Skeletal muscle tissue (tissue), 4 donors: ENCODE results near the gene PASK. TPM values are rescaled to one million over a fixed set of nuclear protein-coding genes. Genes with fewer than 3 reads are reported as not detected.

Source experiments
- H3K27ac ChIP-seq: one replicate; pipeline ENCODE4 v1.7.0; 2013; ENCODE audit warnings: mild to moderate bottlenecking, low read depth, low read length, inconsistent platforms
- H3K27me3 ChIP-seq, 3 donors: one replicate each; pipeline ENCODE4 v1.7.0; 2013; ENCODE audit warnings: low read length in 3 of 3; ENCODE audit not compliant: control insufficient read depth in 3 of 3, insufficient read depth in 3 of 3
- H3K36me3 ChIP-seq, 3 donors: one replicate each; pipeline ENCODE4 v1.7.0; 2013; ENCODE audit warnings: low read length in 3 of 3; ENCODE audit not compliant: control insufficient read depth in 3 of 3, insufficient read depth in 3 of 3
- H3K4me1 ChIP-seq, 3 donors: one replicate each; pipeline ENCODE4 v1.7.0; 2013; ENCODE audit warnings: low read length in 3 of 3, mild to moderate bottlenecking in 3 of 3; ENCODE audit not compliant: control insufficient read depth in 3 of 3, insufficient read depth in 3 of 3
- H3K4me3 ChIP-seq, 3 donors: one replicate each; pipeline ENCODE4 v1.7.0; 2013; ENCODE audit warnings: low read length in 3 of 3
- H3K9ac ChIP-seq, 3 donors: one replicate each; pipeline ENCODE4 v1.7.0; 2013; ENCODE audit warnings: low read length in 3 of 3, mild to moderate bottlenecking in 3 of 3, moderate library complexity in 2 of 3, low read depth in 1 of 3
- H3K9me3 ChIP-seq, 3 donors: one replicate each; pipeline ENCODE4 v1.7.0; 2013; ENCODE audit warnings: low read length in 3 of 3; ENCODE audit not compliant: control insufficient read depth in 3 of 3
- total RNA-seq: library from RNA; depleted of rRNA; stranded (reverse); fragments of >200 nt; gene quantifications from one replicate; pipeline ENCODE4 v1.2.3, GENCODE V29; 2014
- donor health status: Osteomylitis.

The PASK gene
- total RNA-seq, 1 donor from 2014 or later: 3.7 TPM

DNA sequence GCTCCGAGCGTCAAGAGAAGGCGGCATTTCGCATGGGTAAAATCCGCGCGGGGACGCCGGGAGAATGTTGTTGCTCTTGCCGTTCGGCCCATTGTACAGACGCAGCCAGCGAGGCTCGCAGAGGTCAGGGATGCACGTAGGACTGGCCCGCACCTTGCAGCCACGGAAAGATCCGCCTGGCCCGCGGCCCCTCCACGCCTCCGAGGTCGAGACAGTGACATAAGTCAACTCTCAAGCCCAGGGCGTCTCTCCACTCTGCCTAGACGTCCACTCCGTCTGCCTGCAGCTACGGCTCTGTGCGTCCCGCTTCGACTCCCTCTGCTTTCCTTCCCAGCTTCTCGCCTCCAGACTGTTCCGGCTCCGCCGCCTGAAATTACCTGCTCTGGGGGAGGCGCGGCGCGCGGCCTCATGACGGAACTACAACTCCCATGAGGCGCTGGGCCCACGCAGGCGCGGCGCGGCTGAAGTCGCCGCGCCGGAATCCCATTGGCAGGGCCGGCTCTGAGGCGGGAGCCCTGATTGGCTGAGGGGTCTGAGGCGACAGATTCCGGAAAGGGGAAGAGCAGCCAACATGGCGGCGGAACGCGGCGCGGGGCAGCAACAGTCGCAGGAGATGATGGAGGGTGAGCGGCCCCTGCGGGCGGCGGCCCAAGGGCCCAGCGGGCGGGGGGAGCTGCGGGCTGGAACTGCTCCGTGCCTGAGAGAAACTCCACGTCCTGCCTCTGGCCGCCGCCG lies 820 bp upstream of the PASK start, which contains the start of gene PPP1R7:
Gene PPP1R7 (plus strand): TSS at position 543 of the 735 bp plus-strand sequence. CDS start 29 bp downstream, at position 572.
- H3K4me3 ChIP-seq: peak within 1 kb of the TSS; percentile 94 to 97 (median 95)
- peak within 1 kb of the TSS; percentile 77 to 91 (median 87) for H3K9ac ChIP-seq
- H3K36me3 ChIP-seq: peaks cover 5 to 11% (median 7%) of the 10 kb centered on the region in 3 donors
- peak within 1 kb of the TSS; percentile 81 for H3K27ac ChIP-seq
- no peaks in the 10 kb centered on the region for H3K27me3 ChIP-seq
- no peaks in the 10 kb centered on the region for H3K9me3 ChIP-seq
- peaks cover 17 to 31% (median 17%) of the 10 kb centered on the region in 3 donors for H3K4me1 ChIP-seq

GRCh38 chr2:241149675-241149924 lies 328 bp upstream of the PASK start:
- Histone ChIP-seq H3K9me3 (no peaks in the 10 kb centered on the region), H3K4me1 (peaks cover 17 to 31% (median 17%) of the 10 kb centered on the region in 3 donors), H3K27ac (peak overlapping the region; percentile 81), H3K4me3 (peak overlapping the region; percentile 94 to 97 (median 95)), H3K27me3 (no peaks in the 10 kb centered on the region), H3K9ac (peak overlapping the region; percentile 47 to 79 (median 73)), H3K36me3 (peaks cover 3 to 7% (median 5%) of the 10 kb centered on the region in 3 donors)

DNA sequence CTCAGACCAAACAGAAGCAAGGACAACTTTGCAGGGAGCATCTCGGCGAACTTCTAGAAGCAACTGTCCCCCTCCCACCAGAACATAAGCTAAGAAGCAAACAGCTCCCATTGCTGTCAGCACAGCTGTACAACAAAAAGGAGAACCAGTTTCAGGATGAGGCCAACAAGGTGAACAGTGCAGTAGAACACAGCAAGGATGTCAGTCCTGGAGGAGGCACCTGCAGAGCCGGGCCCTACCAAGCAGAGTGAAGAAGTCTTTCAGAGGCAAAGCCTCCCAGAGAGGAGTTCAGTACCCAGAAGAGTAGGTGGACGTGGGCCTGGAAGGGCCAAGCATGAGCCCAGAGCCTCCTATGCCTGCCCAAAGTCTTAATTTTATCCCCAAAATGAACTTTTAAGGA lies 1.0 kb downstream of the PASK start:
- Histone ChIP-seq H3K9me3 (no peaks in the 10 kb centered on the region), H3K4me3 (no peak overlapping the region), H3K4me1 (peaks cover 17 to 31% (median 17%) of the 10 kb centered on the region in 3 donors), H3K27me3 (peaks cover 0 to 3% (median 0%) of the 10 kb centered on the region in 3 donors), H3K27ac (no peak overlapping the region), H3K36me3 (peaks cover 0 to under 1% (median under 1%) of the 10 kb centered on the region in 3 donors), H3K9ac (peak overlapping the region in 1 of 3 donors; percentile 79)

- Histone ChIP-seq H3K4me3 (no peak overlapping the region), H3K27me3 (peaks cover 0 to 3% (median 0%) of the 10 kb centered on the region in 3 donors), H3K27ac (no peak overlapping the region), H3K4me1 (peaks cover 17 to 31% (median 17%) of the 10 kb centered on the region in 3 donors), H3K9ac (no peak overlapping the region), H3K9me3 (no peaks in the 10 kb centered on the region), H3K36me3 (no peaks in the 10 kb centered on the region)
Observed at GRCh38 chr2:241147336-241147735, 1.9 kb downstream of the PASK start.

DNA sequence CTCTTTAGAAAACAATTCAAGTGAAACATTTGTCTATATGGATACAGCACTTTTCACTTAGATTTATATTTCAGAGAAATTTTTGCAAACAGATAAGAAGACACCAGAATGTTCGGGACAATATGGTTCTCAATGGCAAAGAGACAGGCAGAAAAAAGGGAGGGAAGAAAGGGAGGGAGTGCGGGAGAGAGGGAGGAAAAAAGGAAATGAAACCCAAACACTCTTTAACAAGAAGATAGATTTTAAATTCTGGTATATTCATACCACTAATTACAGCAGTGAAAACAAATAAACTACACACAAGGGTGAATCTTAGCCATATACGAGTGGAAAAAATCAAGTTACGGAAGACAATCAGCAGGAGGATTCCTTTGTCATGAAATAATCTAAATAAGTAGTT lies 3.0 kb downstream of the PASK start:
- Histone ChIP-seq H3K36me3 (no peaks in the 10 kb centered on the region), H3K9ac (no peak overlapping the region), H3K4me1 (peaks cover 15 to 26% (median 16%) of the 10 kb centered on the region in 3 donors), H3K9me3 (no peaks in the 10 kb centered on the region), H3K27ac (no peak overlapping the region), H3K4me3 (no peak overlapping the region), H3K27me3 (peaks cover 0 to 3% (median 0%) of the 10 kb centered on the region in 3 donors)

GRCh38 chr2:241142593-241142992 lies 6.7 kb downstream of the PASK start:
- Histone ChIP-seq H3K4me3 (no peak overlapping the region), H3K9me3 (no peaks in the 10 kb centered on the region), H3K4me1 (no peaks in the 10 kb centered on the region), H3K27me3 (peaks cover 0 to 3% (median 0%) of the 10 kb centered on the region in 3 donors), H3K27ac (no peak overlapping the region), H3K36me3 (no peaks in the 10 kb centered on the region), H3K9ac (no peak overlapping the region)

DNA sequence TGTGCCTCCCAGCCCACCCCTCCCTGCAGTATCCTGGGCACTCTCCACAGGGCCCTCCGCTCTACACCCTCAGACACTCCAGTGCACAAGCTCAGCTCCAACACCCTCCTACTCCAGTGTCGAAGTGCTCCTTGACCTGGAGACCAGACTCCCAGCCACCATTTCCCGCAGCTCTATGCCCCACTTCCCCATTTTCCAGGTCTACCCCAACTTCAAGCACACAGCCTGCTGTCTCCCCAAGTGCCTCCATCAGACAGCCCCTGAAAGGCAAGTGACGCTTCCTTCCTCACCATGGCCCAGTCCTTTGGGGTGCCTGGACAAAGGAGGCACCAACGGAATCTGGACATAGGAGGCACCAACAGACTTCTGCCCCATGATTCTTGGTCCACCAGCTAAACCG lies 7.2 kb downstream of the PASK start:
- Histone ChIP-seq H3K4me1 (no peaks in the 10 kb centered on the region), H3K27me3 (peaks cover 0 to 3% (median 0%) of the 10 kb centered on the region in 3 donors), H3K36me3 (no peaks in the 10 kb centered on the region), H3K9ac (no peak overlapping the region), H3K4me3 (no peak overlapping the region), H3K9me3 (no peaks in the 10 kb centered on the region), H3K27ac (no peak overlapping the region)

- H3K9me3 ChIP-seq: no peaks in the 10 kb centered on the region
- H3K27ac ChIP-seq: no peak overlapping the region
- H3K9ac ChIP-seq: no peak overlapping the region
- no peaks in the 10 kb centered on the region for H3K4me1 ChIP-seq
- H3K4me3 ChIP-seq: no peak overlapping the region
- H3K27me3 ChIP-seq: peaks cover 0 to 3% (median 0%) of the 10 kb centered on the region in 3 donors
- no peaks in the 10 kb centered on the region for H3K36me3 ChIP-seq
Observed at GRCh38 chr2:241141214-241141770, 8.0 kb downstream of the PASK start.

DNA sequence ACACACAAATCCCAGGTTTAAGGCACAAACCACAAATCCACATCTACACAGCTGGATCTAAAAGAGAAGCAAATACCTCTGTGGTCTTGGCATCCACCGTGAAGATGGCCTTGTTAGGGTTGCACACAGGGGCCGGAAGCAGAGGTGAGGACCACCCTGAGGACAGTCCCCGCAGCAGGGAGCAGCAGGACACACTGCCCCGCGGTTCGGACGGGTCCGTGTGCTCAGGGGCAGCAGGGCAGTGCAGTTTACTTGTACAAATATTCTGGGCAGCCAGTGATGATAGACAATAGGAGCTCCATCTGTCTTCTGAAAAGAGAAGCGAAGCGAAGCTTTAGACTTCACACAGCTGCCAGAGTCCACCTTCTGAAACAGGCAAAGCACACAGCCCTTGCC lies 8.8 kb downstream of the PASK start:
- Histone ChIP-seq H3K4me3 (no peak overlapping the region), H3K9ac (no peak overlapping the region), H3K27me3 (peaks cover 0 to 3% (median 0%) of the 10 kb centered on the region in 3 donors), H3K36me3 (no peaks in the 10 kb centered on the region), H3K9me3 (no peaks in the 10 kb centered on the region), H3K27ac (no peak overlapping the region), H3K4me1 (no peaks in the 10 kb centered on the region)
